Measurements from ENCODE around the gene NHEJ1.

The NHEJ1 gene

GRCh38 chr2:219163156-219163555, 2.5 kb upstream of the NHEJ1 start:
- no peak for TF ChIP-seq CTCF (IDR thresholded peaks at IDR 0.05)

DNA sequence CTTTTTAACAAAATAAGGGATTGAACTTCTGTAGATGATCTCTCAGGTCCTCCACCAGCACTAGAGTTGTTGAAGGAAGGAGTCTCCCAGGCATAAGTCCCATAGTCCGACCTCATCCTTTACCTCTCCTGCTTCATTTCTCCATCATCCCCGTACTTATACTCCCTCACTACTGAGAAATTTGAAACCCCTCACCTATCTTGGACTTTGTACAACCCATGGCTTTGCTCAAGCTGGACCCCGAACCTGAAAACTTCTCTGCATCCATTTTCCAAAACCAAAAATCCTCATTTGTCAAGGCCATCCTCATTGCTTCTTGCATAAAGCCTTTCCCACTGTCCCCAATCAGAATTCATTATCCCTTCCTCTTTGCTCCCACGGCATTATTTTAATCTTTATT, 482 bp upstream of the NHEJ1 start:
- TF ChIP-seq CTCF (IDR thresholded peaks at IDR 0.05): no peak

- no peak for TF ChIP-seq CTCF (IDR thresholded peaks at IDR 0.05)
Measured at GRCh38 chr2:219159771-219160185, 837 bp downstream of the NHEJ1 start.

DNA sequence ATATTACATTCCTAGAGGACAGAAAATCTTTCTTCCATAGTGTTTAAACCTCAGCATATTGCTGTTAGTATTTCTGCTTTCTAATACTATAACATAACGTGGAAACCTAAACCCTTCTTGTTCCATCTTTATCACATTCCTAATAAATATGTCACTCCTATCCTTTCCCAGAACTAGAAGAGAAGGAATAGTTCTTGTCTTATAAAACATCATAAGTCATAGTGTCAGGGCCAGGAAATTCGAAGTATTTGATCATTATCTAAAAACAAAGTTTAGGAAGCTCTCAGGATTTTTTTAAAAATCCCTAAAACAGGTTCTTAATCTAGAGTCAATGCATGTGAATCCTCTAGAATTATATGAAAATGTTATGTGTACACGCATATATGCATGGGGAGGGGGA, 2.0 kb downstream of the NHEJ1 start:
- TF ChIP-seq CTCF (IDR thresholded peaks at IDR 0.05): no peak

- TF ChIP-seq CTCF (IDR thresholded peaks at IDR 0.05): no peak
Measured at GRCh38 chr2:219158025-219158424, 2.6 kb downstream of the NHEJ1 start.

GRCh38 chr2:219157396-219157795, 3.2 kb downstream of the NHEJ1 start:
- TF ChIP-seq CTCF (IDR thresholded peaks at IDR 0.05): no peak

GRCh38 chr2:219155054-219155644, 5.5 kb downstream of the NHEJ1 start:
- peak; percentile 23; the same call in 1 of the 2 replicates for TF ChIP-seq CTCF (IDR thresholded peaks at IDR 0.05)

- no peak for TF ChIP-seq CTCF (IDR thresholded peaks at IDR 0.05)
Measured at GRCh38 chr2:219149667-219150066, 10.9 kb downstream of the NHEJ1 start.

All from LNCAP (cell line).